WTC11 (cell line): ENCODE results near the gene TNFRSF4. TPM values are rescaled to one million over a fixed set of nuclear protein-coding genes. Genes with fewer than 3 reads are reported as not detected.

Experiments used
- ATAC-seq: fragments of 200-7000 bp; cut with Tn5 transposase; 2 replicates; pipeline ENCODE4 v1.10.0; 2021; ENCODE audit warnings: mild to moderate bottlenecking, moderate library complexity
- CTCF ChIA-PET: fragments of 300-600 bp; sonication (Branson Sonifier 250); formaldehyde crosslinking; loops from one replicate; lab custom pipeline; 2021; ENCODE audit warnings: antibody characterized with exemption; lab: Charles Lee
- POLR2A ChIA-PET: fragments of 350-600 bp; sonication (Branson Sonifier 250); formaldehyde crosslinking; loops from one replicate; lab custom pipeline; 2021; ENCODE audit warnings: antibody characterized with exemption; lab: Charles Lee
- DNase-seq: peaks from one replicate; pipeline ENCODE4 v3.0.0; 2021; ENCODE audit warnings: low spot score
- H3K27ac Mint-ChIP-seq: 2 replicates; pipeline ENCODE4 v1.8.0; 2021; ENCODE audit warnings: mixed read lengths
- H3K27me3 Mint-ChIP-seq: 2 replicates; pipeline ENCODE4 v1.8.0; 2021; ENCODE audit warnings: low read depth, mild to moderate bottlenecking, moderate library complexity, mixed read lengths
- H3K36me3 Mint-ChIP-seq: 2 replicates; pipeline ENCODE4 v1.8.0; 2021; ENCODE audit warnings: mixed read lengths
- H3K4me1 Mint-ChIP-seq: 2 replicates; pipeline ENCODE4 v1.8.0; 2022; ENCODE audit warnings: mixed read lengths
- H3K4me3 Mint-ChIP-seq: 2 replicates; pipeline ENCODE4 v1.8.0; 2021; ENCODE audit warnings: mild to moderate bottlenecking, moderate library complexity, mixed read lengths
- H3K9me3 Mint-ChIP-seq: 2 replicates; pipeline ENCODE4 v1.8.0; 2021; ENCODE audit warnings: mixed read lengths
- ESRRA ChIP-seq: sonication (generic); formaldehyde crosslinking; IDR thresholded peaks from 2 replicates; pipeline ENCODE4 v1.8.1; 2022; ENCODE audit warnings: mild to moderate bottlenecking, missing genetic modification reagents, borderline replicate concordance
- GABPB1 ChIP-seq: sonication (generic); formaldehyde crosslinking; IDR thresholded peaks from 2 replicates; pipeline ENCODE4 v1.8.1; 2023; ENCODE audit warnings: mild to moderate bottlenecking, missing genetic modification reagents
- GRHL2 ChIP-seq: fragments of 250-450 bp; sonication (Bioruptor Pico); IDR thresholded peaks from 2 replicates; pipeline ENCODE4 v1.8.0; 2022; ENCODE audit warnings: mild to moderate bottlenecking, moderate library complexity; ENCODE audit not compliant: insufficient replicate concordance, severe bottlenecking
- JAZF1 ChIP-seq: fragments of 250-450 bp; sonication (Bioruptor Pico); IDR thresholded peaks from 2 replicates; pipeline ENCODE4 v1.9.0; 2021; ENCODE audit warnings: moderate library complexity, mild to moderate bottlenecking, inconsistent platforms
- JUN ChIP-seq: sonication (generic); formaldehyde crosslinking; IDR thresholded peaks from 2 replicates; pipeline ENCODE4 v1.8.0; 2023; ENCODE audit warnings: mild to moderate bottlenecking, missing genetic modification reagents
- KAT7 ChIP-seq: sonication (generic); formaldehyde crosslinking; IDR thresholded peaks from 2 replicates; pipeline ENCODE4 v1.8.1; 2023; ENCODE audit warnings: missing genetic modification reagents, mild to moderate bottlenecking, borderline replicate concordance
- NR1H2 ChIP-seq: sonication (generic); formaldehyde crosslinking; IDR thresholded peaks from 2 replicates; pipeline ENCODE4 v1.9.0; 2021; ENCODE audit warnings: mild to moderate bottlenecking, moderate library complexity, missing genetic modification reagents
- SMAD4 ChIP-seq: sonication (generic); formaldehyde crosslinking; IDR thresholded peaks from 2 replicates; pipeline ENCODE4 v1.8.0; 2022; ENCODE audit warnings: mild to moderate bottlenecking, missing genetic modification reagents
- SOX15 ChIP-seq: fragments of 250-450 bp; sonication (Bioruptor Pico); IDR thresholded peaks from 2 replicates; pipeline ENCODE4 v1.9.0; 2021; ENCODE audit warnings: mild to moderate bottlenecking
- SP1 ChIP-seq: sonication (generic); formaldehyde crosslinking; conservative IDR thresholded peaks from 2 replicates; pipeline ENCODE4 v1.8.1; 2022; ENCODE audit warnings: missing genetic modification reagents
- TEAD1 ChIP-seq: sonication (generic); formaldehyde crosslinking; IDR thresholded peaks from 2 replicates; pipeline ENCODE4 v1.8.0; 2022; ENCODE audit warnings: mild to moderate bottlenecking, missing genetic modification reagents
- TP53 ChIP-seq: sonication (generic); formaldehyde crosslinking; IDR thresholded peaks from 2 replicates; pipeline ENCODE4 v1.8.1; 2023; ENCODE audit warnings: mild to moderate bottlenecking, missing genetic modification reagents
- ZNF138 ChIP-seq: sonication (generic); formaldehyde crosslinking; conservative IDR thresholded peaks from 2 replicates; pipeline ENCODE4 v1.8.1; 2022; ENCODE audit warnings: mild to moderate bottlenecking, moderate library complexity, missing genetic modification reagents
- ZNF232 ChIP-seq: sonication (generic); formaldehyde crosslinking; IDR thresholded peaks from 2 replicates; pipeline ENCODE4 v1.8.0; 2022; ENCODE audit warnings: mild to moderate bottlenecking, missing genetic modification reagents
- ZNF263 ChIP-seq: sonication (generic); formaldehyde crosslinking; IDR thresholded peaks from 2 replicates; pipeline ENCODE4 v1.8.1; 2022; ENCODE audit warnings: low read depth, mild to moderate bottlenecking, moderate library complexity, missing genetic modification reagents
- ZNF671 ChIP-seq: fragments of 250-450 bp; sonication (Bioruptor Pico); IDR thresholded peaks from 2 replicates; pipeline ENCODE4 v1.8.0; 2021; ENCODE audit warnings: mild to moderate bottlenecking
- total RNA-seq: library from RNA; stranded (reverse); gene quantifications from 3 replicates; pipeline ENCODE4 v1.2.3, GENCODE V29; 2021
- TF ChIP-seq, protein P1 (sequence below): sonication (generic); formaldehyde crosslinking; IDR thresholded peaks from 2 replicates; pipeline ENCODE4 v1.8.1; 2023; ENCODE audit warnings: mild to moderate bottlenecking, missing genetic modification reagents
- TF ChIP-seq, protein P2 (sequence below): fragments of 200-600 bp; IDR thresholded peaks from 2 replicates; pipeline ENCODE4 v1.8.0; 2022; ENCODE audit warnings: antibody characterized with exemption
- TF ChIP-seq, protein P3 (sequence below): fragments of 250-450 bp; sonication (Bioruptor Pico); IDR thresholded peaks from 2 replicates; pipeline ENCODE4 v1.9.0; 2021; ENCODE audit warnings: moderate library complexity, mild to moderate bottlenecking, inconsistent platforms, borderline replicate concordance

TNFRSF4 gene
- total RNA-seq, 1 experiment from 2014 or later, result 0.33 TPM

DNA sequence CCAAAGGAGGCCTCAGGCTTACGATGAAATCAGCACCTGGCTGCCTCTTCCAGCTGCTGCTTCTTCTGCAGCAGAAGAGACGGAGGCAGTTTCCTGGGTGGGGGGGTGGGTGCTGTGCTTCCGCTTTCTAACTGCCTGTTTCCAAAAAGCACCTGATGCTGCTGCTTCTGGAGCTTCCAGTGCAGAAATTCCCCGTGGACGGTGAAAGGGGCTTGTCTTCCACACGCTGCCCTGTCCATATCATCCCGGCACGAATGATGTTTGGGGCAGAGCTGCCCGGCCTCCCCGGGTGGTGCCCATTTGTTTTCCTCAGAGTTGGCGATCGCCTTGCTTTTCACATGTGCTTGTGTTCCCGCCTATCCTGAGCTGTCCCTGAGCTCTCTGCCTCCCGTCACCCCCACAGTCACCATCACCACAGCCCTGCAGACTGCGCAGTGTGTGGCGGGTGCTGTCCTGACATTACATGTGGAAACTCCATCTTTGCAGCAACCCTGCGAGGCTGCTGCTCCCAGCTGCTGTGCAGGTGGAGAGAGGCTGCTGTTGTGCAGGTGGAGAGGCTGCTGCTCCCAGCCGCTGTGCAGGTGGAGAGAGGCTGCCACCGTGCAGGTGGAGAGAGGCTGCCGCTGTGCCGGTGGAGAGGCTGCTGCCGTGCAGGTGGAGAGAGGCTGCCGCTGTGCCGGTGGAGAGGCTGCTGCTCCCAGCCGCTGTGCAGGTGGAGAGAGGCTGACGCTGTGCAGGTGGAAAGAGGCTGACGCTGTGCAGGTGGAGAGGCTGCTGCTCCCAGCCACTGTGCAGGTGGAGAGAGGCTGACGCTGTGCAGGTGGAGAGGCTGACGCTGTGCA is 38.5 kb downstream of the TNFRSF4 start (continued):
- TF ChIP-seq, protein P1, sequence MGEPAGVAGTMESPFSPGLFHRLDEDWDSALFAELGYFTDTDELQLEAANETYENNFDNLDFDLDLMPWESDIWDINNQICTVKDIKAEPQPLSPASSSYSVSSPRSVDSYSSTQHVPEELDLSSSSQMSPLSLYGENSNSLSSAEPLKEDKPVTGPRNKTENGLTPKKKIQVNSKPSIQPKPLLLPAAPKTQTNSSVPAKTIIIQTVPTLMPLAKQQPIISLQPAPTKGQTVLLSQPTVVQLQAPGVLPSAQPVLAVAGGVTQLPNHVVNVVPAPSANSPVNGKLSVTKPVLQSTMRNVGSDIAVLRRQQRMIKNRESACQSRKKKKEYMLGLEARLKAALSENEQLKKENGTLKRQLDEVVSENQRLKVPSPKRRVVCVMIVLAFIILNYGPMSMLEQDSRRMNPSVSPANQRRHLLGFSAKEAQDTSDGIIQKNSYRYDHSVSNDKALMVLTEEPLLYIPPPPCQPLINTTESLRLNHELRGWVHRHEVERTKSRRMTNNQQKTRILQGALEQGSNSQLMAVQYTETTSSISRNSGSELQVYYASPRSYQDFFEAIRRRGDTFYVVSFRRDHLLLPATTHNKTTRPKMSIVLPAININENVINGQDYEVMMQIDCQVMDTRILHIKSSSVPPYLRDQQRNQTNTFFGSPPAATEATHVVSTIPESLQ (CRISPR knock-in tag), result no peak
- no peak for TF ChIP-seq SP1

DNA sequence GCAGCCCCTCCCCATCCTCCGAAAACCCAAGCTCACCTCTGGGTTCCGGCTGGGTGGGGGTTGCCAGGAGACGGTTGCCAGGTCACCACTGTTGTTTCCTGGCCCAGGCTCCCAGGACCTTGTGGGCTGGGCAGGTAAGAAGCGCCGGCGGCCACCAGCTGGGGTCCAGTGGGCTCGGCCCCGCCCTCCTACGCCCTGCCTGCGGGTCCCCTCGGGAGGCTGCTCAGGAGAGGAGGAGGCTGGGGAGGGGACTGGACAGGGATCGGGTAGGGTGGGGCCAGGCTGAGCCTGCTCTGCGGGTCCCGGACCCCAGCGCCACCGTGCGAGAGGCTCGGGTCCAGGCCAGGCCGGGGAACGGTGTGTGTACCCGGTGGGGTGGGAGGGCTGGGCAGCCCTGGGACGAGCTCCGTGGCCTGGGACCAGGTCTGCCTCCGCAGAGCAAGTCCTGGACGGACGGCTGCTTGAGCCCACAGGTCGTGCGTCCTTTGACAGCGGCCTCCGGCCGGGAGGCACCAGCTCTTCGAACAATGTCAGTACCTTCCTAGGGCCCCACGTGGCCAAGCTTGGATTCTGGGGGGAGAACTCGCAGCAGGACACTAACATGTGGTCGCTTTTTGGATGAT is 40.0 kb downstream of the TNFRSF4 start, which contains the start of gene TTLL10:
TTLL10 (plus strand) TSS at position 88 of the 623 bp plus-strand sequence. CDS start 5,336 bp downstream, outside the sequence.
- H3K36me3 Mint-ChIP-seq, result no peaks in the 10 kb centered on the region
- POLR2A ChIA-PET, result interaction anchor here (0.7 to 1.1 kb wide), 3 partner anchors 9 to 33 kb away, joined by 3 to 4 read pairs (median 3); no protein-coding TSS in a partner anchor

DNA sequence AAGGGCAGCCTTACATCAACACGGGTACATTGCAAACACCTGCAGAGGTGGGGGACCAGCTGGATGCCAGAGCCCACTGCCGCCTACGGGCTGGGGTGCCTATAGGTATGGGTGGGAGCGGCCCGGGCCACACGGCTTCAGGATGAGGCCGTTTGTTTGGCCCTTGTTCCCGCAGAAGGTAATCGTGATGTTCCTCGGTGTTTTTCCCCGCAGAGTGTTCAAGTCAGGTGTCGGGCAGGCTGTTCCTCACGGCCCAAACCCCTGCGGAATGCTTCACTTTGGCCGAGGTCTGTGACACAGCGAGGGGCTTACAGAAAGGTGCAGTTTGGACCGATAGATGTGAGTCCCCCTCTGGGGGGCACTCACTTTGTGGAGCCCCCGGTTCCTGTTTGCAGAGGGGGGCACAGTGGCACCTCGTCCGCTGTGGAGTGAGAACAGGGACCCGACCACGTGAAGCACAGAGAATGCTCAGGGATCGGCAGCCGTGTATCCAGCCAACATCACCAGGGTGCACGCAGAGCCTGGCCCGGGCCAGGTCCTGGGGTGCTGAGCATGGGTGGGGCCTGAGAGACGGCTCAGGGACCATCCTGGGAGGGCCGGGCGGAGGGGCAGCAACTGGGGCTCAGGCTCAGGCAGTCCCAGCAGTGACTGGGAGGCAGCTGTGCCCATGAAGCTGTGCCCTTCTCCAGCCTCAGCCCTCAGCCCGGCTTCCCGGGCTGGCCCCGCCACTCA is 40.7 kb downstream of the TNFRSF4 start:
- Mint-ChIP-seq H3K27me3 (peaks cover 19% of the 10 kb centered on the region), H3K4me3 (peak overlapping the region; percentile 34; the same call in 1 of the 2 replicates), H3K36me3 (no peaks in the 10 kb centered on the region), H3K9me3 (no peaks in the 10 kb centered on the region), H3K27ac (no peak overlapping the region), H3K4me1 (peaks cover 20% of the 10 kb centered on the region)
- ChIA-PET CTCF (interaction anchor here (0.6 to 2.8 kb wide), 18 partner anchors 8 to 189 kb away, joined by 3 to 16 read pairs (median 5); partner anchors contain the start of genes C1orf159 and TNFRSF18), POLR2A (interaction anchor here (0.8 to 1.1 kb wide), 2 partner anchors 8 to 34 kb away, joined by 3 to 4 read pairs; no protein-coding TSS in a partner anchor)
- TF ChIP-seq NR1H2 (CRISPR knock-in tag) (no peak), TP53 (CRISPR knock-in tag) (0 out of 2 replicates have a peak, but pooled peaks have one; percentile 4), JUN (CRISPR knock-in tag) (no peak)
- DNase-seq (peak; percentile 19), ATAC-seq (no peak)

More for the DNA sequence above, 40.0 kb downstream of the TNFRSF4 start, which contains the start of gene TTLL10:
- Mint-ChIP-seq H3K9me3 (no peaks in the 10 kb centered on the region), H3K27me3 (peaks cover 19% of the 10 kb centered on the region), H3K4me3 (peak within 1 kb of the TSS; percentile 40; the same call in 1 of the 2 replicates), H3K27ac (no peak within 1 kb of the TSS), H3K4me1 (peaks cover 20% of the 10 kb centered on the region)
- peak; percentile 72 for ATAC-seq
- TF ChIP-seq KAT7 (no peak), SOX15 (no peak), ZNF232 (CRISPR knock-in tag) (no peak), ZNF138 (CRISPR knock-in tag) (no peak)
- TF ChIP-seq, protein P2, sequence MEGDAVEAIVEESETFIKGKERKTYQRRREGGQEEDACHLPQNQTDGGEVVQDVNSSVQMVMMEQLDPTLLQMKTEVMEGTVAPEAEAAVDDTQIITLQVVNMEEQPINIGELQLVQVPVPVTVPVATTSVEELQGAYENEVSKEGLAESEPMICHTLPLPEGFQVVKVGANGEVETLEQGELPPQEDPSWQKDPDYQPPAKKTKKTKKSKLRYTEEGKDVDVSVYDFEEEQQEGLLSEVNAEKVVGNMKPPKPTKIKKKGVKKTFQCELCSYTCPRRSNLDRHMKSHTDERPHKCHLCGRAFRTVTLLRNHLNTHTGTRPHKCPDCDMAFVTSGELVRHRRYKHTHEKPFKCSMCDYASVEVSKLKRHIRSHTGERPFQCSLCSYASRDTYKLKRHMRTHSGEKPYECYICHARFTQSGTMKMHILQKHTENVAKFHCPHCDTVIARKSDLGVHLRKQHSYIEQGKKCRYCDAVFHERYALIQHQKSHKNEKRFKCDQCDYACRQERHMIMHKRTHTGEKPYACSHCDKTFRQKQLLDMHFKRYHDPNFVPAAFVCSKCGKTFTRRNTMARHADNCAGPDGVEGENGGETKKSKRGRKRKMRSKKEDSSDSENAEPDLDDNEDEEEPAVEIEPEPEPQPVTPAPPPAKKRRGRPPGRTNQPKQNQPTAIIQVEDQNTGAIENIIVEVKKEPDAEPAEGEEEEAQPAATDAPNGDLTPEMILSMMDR, result no peak
- DNase-seq, result peak; percentile 82
- CTCF ChIA-PET, result interaction anchor here (0.6 to 2.8 kb wide), 21 partner anchors 8 to 190 kb away, joined by 3 to 16 read pairs (median 4); partner anchors contain the start of genes C1orf159, TNFRSF18 and UBE2J2

DNA sequence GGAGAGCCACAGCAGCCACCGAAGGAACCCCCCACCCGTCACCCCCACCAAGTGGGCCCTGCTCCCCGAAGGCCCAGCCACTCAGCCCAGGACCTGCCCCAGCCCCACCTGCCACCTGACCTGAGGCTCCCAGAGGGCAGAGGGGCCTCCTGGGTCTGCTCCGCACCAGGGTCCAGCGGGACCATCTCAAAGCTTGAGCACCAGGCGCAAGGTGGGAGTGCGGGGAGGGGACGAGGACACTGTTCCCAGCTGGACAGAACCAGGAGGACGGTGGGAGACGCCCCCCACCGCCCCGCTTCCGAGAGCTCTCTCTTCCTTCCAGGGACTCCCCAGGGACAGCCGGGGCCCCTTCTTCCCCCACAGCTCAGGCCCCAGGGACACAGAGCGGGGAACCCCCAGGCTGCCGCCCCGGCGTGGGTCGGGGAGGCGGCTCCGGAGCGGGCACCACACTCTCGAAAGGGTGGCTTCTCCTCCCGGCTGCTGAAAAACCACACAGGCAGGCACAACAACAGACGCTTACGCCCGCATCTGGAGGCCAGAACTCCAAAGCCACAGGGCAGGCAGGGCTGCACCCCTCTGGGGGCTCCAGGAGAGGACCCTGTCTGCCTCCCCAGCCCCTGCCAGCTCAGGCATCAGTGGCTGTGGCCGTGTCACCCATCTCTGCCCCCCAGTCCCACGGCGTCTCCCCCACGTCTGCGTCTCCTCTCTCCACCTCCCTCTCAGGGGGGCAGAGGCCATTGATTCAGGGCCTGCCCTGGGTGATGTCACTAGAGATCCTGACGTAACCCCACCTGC is 42.2 kb downstream of the TNFRSF4 start:
- Mint-ChIP-seq H3K4me3 (no peak overlapping the region), H3K36me3 (no peaks in the 10 kb centered on the region), H3K27me3 (peaks cover 19% of the 10 kb centered on the region), H3K27ac (no peak overlapping the region; the same call in 1 of the 2 replicates), H3K9me3 (no peaks in the 10 kb centered on the region), H3K4me1 (peaks cover 16% of the 10 kb centered on the region)
- ATAC-seq, result no peak
- POLR2A ChIA-PET, result interaction anchor here (1.4 kb wide), 2 partner anchors 9 to 131 kb away, joined by 3 read pairs; no protein-coding TSS in a partner anchor
- CTCF ChIA-PET, result interaction anchor here (0.6 to 1.4 kb wide), 2 partner anchors 50 to 978 kb away, joined by 4 to 5 read pairs; no protein-coding TSS in a partner anchor
- DNase-seq, result peak; percentile 9
- TF ChIP-seq TEAD1 (CRISPR knock-in tag) (no peak), ESRRA (CRISPR knock-in tag) (no peak), SMAD4 (CRISPR knock-in tag) (no peak), GRHL2 (CRISPR knock-in tag) (no peak), ZNF671 (CRISPR knock-in tag) (no peak), GABPB1 (CRISPR knock-in tag) (no peak), ZNF263 (CRISPR knock-in tag) (no peak), JAZF1 (no peak)
- TF ChIP-seq, protein P3, sequence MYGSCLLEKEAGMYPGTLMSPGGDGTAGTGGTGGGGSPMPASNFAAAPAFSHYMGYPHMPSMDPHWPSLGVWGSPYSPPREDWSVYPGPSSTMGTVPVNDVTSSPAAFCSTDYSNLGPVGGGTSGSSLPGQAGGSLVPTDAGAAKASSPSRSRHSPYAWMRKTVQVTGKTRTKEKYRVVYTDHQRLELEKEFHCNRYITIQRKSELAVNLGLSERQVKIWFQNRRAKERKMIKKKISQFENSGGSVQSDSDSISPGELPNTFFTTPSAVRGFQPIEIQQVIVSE (CRISPR knock-in tag), result no peak
- TF ChIP-seq, protein P1 (CRISPR knock-in tag), result no peak
